C4-2B (cell line): ENCODE results near the gene PLA2G2D.

Experiments
- H3K27ac ChIP-seq: fragments of 450-650 bp; 2 replicates; pipeline ENCODE4 v1.5.1; 2017
- ZFX ChIP-seq: fragments of 450-650 bp; IDR thresholded peaks from 2 replicates; pipeline ENCODE4 v1.6.1; 2017
- TF ChIP-seq, protein P1 (sequence below): fragments of 450-650 bp; conservative IDR thresholded peaks from 2 replicates; pipeline ENCODE4 v1.5.1; 2017; ENCODE audit warnings: mild to moderate bottlenecking

PLA2G2D gene

DNA sequence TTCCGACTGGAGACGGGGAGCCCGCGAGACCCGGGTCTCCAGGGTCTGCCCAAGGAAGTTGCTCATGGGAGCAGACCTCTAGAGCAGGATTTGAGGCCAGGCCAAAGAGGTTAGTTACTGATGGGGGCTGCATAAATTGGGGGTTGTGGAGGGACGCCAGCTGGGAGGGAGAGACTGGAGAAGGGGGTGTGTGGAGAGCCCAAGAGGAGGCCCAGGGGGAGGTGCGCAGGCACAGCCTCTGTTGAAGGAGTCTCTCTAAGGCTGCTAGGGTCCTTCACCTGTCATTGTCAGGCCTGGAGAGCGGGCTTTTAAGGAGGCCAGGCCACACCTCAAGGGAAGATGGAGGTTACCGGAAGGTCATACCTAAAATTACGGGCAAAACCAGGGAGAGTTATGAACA lies 49.0 kb downstream of the PLA2G2D start:
- no peak for TF ChIP-seq ZFX
- TF ChIP-seq, protein P1, sequence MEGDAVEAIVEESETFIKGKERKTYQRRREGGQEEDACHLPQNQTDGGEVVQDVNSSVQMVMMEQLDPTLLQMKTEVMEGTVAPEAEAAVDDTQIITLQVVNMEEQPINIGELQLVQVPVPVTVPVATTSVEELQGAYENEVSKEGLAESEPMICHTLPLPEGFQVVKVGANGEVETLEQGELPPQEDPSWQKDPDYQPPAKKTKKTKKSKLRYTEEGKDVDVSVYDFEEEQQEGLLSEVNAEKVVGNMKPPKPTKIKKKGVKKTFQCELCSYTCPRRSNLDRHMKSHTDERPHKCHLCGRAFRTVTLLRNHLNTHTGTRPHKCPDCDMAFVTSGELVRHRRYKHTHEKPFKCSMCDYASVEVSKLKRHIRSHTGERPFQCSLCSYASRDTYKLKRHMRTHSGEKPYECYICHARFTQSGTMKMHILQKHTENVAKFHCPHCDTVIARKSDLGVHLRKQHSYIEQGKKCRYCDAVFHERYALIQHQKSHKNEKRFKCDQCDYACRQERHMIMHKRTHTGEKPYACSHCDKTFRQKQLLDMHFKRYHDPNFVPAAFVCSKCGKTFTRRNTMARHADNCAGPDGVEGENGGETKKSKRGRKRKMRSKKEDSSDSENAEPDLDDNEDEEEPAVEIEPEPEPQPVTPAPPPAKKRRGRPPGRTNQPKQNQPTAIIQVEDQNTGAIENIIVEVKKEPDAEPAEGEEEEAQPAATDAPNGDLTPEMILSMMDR, result no peak
- no peak overlapping the region for H3K27ac ChIP-seq

DNA sequence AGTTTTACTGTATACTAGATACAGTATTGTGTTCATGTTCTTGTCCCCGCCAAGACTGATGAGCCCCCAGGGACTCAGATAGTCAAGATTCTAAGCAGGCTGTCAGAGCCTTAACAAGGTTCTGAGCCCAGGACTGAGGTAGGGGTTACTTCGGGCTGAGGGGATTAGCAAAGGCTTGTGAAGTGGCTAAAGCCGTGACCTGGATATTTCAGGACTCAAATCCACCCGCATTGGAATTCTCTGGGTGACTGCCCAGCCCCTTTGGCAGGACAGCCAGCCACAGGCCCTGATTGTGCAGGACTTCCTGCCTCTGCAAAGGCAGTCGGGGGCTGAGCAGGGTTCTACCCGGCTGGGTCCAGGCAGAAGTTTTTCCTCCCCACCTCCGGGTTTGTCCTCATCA lies 49.5 kb downstream of the PLA2G2D start, which contains the start of gene PLA2G5:
TSS of gene PLA2G5 (plus strand) at position 321 of the 400 bp plus-strand sequence. CDS start 14,637 bp downstream, outside the sequence.
- no peak within 1 kb of the TSS for H3K27ac ChIP-seq
- no peak for TF ChIP-seq ZFX
- TF ChIP-seq, protein P1, result no peak

DNA sequence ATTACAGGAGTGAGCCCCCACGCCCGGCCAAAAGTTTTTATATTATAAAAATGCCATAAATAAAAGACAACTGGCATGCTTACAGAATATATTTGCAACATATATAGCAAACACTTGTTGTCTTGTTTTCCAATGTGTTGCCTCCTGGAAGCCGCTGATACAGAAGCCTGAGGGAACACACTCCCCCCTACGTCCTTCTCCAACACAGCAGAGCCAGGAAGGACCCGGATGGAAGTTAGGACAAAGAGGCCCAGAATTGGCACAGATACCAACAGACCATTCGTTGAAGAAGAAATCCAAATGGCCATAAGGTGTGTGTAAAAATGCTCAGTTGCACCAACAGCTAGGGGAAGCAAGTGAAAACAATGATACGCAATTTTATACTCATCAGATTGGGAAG lies 50.6 kb downstream of the PLA2G2D start:
- TF ChIP-seq, protein P1, result no peak
- no peak for TF ChIP-seq ZFX
- no peak overlapping the region for H3K27ac ChIP-seq

DNA sequence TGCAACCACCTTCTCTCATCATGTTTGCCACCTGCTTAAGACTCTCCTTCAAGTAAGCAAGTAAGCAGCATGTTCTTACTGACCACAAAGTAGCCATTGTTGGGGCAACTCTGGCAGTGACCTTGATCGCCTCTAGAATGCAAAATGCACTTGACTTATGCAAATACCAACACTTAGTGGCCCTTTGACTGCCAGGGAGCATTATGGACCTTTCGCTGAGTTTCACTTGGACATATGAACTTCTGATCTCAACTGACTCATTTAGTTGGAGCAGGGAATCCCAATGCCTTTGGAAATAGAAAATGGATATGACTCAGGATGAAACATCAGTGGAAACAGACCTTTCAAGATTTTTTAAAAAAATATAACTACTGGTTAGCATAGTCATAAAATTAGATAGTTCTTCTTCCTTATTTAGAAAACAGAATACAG lies 55.5 kb downstream of the PLA2G2D start:
- TF ChIP-seq ZFX, result no peak
- TF ChIP-seq, protein P1, result no peak

More for the DNA sequence above, 55.5 kb downstream of the PLA2G2D start:
- no peak overlapping the region for H3K27ac ChIP-seq
